Stimulated activated naive CD8-positive, alpha-beta T cell treated with anti-CD3 and anti-CD28 coated beads, Interleukin-15, Interleukin-2, amounts not matched to agents 100 ng/mL and 50 ng/mL, for 24 hours (primary cell): ENCODE data around the gene NECTIN1.

Source experiments
- H3K27ac Mint-ChIP-seq: one replicate; pipeline ENCODE4 v1.8.0; 2021; ENCODE audit warnings: mild to moderate bottlenecking, mixed read lengths
- H3K27me3 Mint-ChIP-seq: one replicate; pipeline ENCODE4 v1.8.0; 2021; ENCODE audit warnings: mixed read lengths
- H3K36me3 Mint-ChIP-seq: one replicate; pipeline ENCODE4 v1.8.0; 2021; ENCODE audit warnings: low read depth, mixed read lengths
- H3K4me1 Mint-ChIP-seq: one replicate; pipeline ENCODE4 v1.8.0; 2021; ENCODE audit warnings: low read depth, mixed read lengths
- H3K4me3 Mint-ChIP-seq: one replicate; pipeline ENCODE4 v1.8.0; 2021; ENCODE audit warnings: mild to moderate bottlenecking, mixed read lengths
- H3K9me3 Mint-ChIP-seq: one replicate; pipeline ENCODE4 v1.8.0; 2021; ENCODE audit warnings: mixed read lengths

The NECTIN1 gene

GRCh38 chr11:119701591-119702549 is 27.1 kb downstream of the NECTIN1 start:
- Mint-ChIP-seq H3K36me3 (no peaks in the 10 kb centered on the region), H3K9me3 (no peaks in the 10 kb centered on the region), H3K27ac (no peak overlapping the region), H3K4me1 (no peaks in the 10 kb centered on the region), H3K4me3 (no peak overlapping the region), H3K27me3 (no peaks in the 10 kb centered on the region)

GRCh38 chr11:119700536-119701346 is 28.3 kb downstream of the NECTIN1 start:
- no peaks in the 10 kb centered on the region for H3K27me3 Mint-ChIP-seq
- no peak overlapping the region for H3K27ac Mint-ChIP-seq
- H3K4me3 Mint-ChIP-seq, result no peak overlapping the region
- no peaks in the 10 kb centered on the region for H3K36me3 Mint-ChIP-seq
- no peaks in the 10 kb centered on the region for H3K9me3 Mint-ChIP-seq
- no peaks in the 10 kb centered on the region for H3K4me1 Mint-ChIP-seq

- no peaks in the 10 kb centered on the region for H3K9me3 Mint-ChIP-seq
- H3K27me3 Mint-ChIP-seq, result no peaks in the 10 kb centered on the region
- no peaks in the 10 kb centered on the region for H3K36me3 Mint-ChIP-seq
- no peak overlapping the region for H3K4me3 Mint-ChIP-seq
- no peaks in the 10 kb centered on the region for H3K4me1 Mint-ChIP-seq
- H3K27ac Mint-ChIP-seq, result no peak overlapping the region
Measured at GRCh38 chr11:119700030-119700429, 29.0 kb downstream of the NECTIN1 start.

- Mint-ChIP-seq H3K36me3 (no peaks in the 10 kb centered on the region), H3K4me3 (no peak overlapping the region), H3K9me3 (no peaks in the 10 kb centered on the region), H3K27me3 (no peaks in the 10 kb centered on the region), H3K27ac (no peak overlapping the region), H3K4me1 (peaks cover 6% of the 10 kb centered on the region)
Measured at GRCh38 chr11:119699227-119699626, 29.8 kb downstream of the NECTIN1 start.

GRCh38 chr11:119697882-119698281 is 31.1 kb downstream of the NECTIN1 start:
- Mint-ChIP-seq H3K4me3 (no peak overlapping the region), H3K9me3 (no peaks in the 10 kb centered on the region), H3K4me1 (peaks cover 18% of the 10 kb centered on the region), H3K27ac (no peak overlapping the region), H3K27me3 (no peaks in the 10 kb centered on the region), H3K36me3 (no peaks in the 10 kb centered on the region)

GRCh38 chr11:119697445-119697844 is 31.6 kb downstream of the NECTIN1 start:
- Mint-ChIP-seq H3K27me3 (no peaks in the 10 kb centered on the region), H3K4me3 (no peak overlapping the region), H3K9me3 (no peaks in the 10 kb centered on the region)

GRCh38 chr11:119696378-119697222 is 32.4 kb downstream of the NECTIN1 start:
- H3K27me3 Mint-ChIP-seq, result no peaks in the 10 kb centered on the region
- H3K27ac Mint-ChIP-seq, result no peak overlapping the region
- peaks cover 23% of the 10 kb centered on the region for H3K4me1 Mint-ChIP-seq
- no peak overlapping the region for H3K4me3 Mint-ChIP-seq
- H3K36me3 Mint-ChIP-seq, result no peaks in the 10 kb centered on the region
- H3K9me3 Mint-ChIP-seq, result no peaks in the 10 kb centered on the region

More at GRCh38 chr11:119697445-119697844, 31.6 kb downstream of the NECTIN1 start:
- Mint-ChIP-seq H3K27ac (no peak overlapping the region), H3K4me1 (peaks cover 20% of the 10 kb centered on the region), H3K36me3 (no peaks in the 10 kb centered on the region)

- no peaks in the 10 kb centered on the region for H3K27me3 Mint-ChIP-seq
- no peak overlapping the region for H3K27ac Mint-ChIP-seq
- H3K4me1 Mint-ChIP-seq, result peaks cover 33% of the 10 kb centered on the region
- no peak overlapping the region for H3K4me3 Mint-ChIP-seq
- H3K36me3 Mint-ChIP-seq, result no peaks in the 10 kb centered on the region
- no peaks in the 10 kb centered on the region for H3K9me3 Mint-ChIP-seq
Measured at GRCh38 chr11:119694334-119694733, 34.7 kb downstream of the NECTIN1 start.

GRCh38 chr11:119693253-119693815 is 35.7 kb downstream of the NECTIN1 start:
- no peaks in the 10 kb centered on the region for H3K36me3 Mint-ChIP-seq
- no peak overlapping the region for H3K27ac Mint-ChIP-seq
- H3K4me1 Mint-ChIP-seq, result peaks cover 33% of the 10 kb centered on the region
- no peaks in the 10 kb centered on the region for H3K27me3 Mint-ChIP-seq
- H3K4me3 Mint-ChIP-seq, result no peak overlapping the region
- no peaks in the 10 kb centered on the region for H3K9me3 Mint-ChIP-seq

GRCh38 chr11:119692540-119692820 is 36.5 kb downstream of the NECTIN1 start:
- H3K4me3 Mint-ChIP-seq, result no peak overlapping the region
- peaks cover 33% of the 10 kb centered on the region for H3K4me1 Mint-ChIP-seq
- H3K27ac Mint-ChIP-seq, result no peak overlapping the region
- H3K27me3 Mint-ChIP-seq, result no peaks in the 10 kb centered on the region
- no peaks in the 10 kb centered on the region for H3K36me3 Mint-ChIP-seq
- no peaks in the 10 kb centered on the region for H3K9me3 Mint-ChIP-seq

- Mint-ChIP-seq H3K27me3 (no peaks in the 10 kb centered on the region), H3K27ac (no peak overlapping the region), H3K36me3 (no peaks in the 10 kb centered on the region), H3K4me3 (no peak overlapping the region), H3K4me1 (peaks cover 33% of the 10 kb centered on the region), H3K9me3 (no peaks in the 10 kb centered on the region)
Measured at GRCh38 chr11:119691701-119692539, 37.1 kb downstream of the NECTIN1 start.

- Mint-ChIP-seq H3K27me3 (no peaks in the 10 kb centered on the region), H3K36me3 (no peaks in the 10 kb centered on the region), H3K27ac (peak overlapping the region; percentile 38), H3K9me3 (no peaks in the 10 kb centered on the region), H3K4me1 (peaks cover 33% of the 10 kb centered on the region), H3K4me3 (no peak overlapping the region)
Measured at GRCh38 chr11:119691020-119691666, 37.9 kb downstream of the NECTIN1 start.

- Mint-ChIP-seq H3K4me3 (no peak overlapping the region), H3K9me3 (no peaks in the 10 kb centered on the region), H3K4me1 (peaks cover 33% of the 10 kb centered on the region), H3K27me3 (no peaks in the 10 kb centered on the region), H3K36me3 (no peaks in the 10 kb centered on the region), H3K27ac (no peak overlapping the region)
Measured at GRCh38 chr11:119689302-119689701, 39.7 kb downstream of the NECTIN1 start.
